ENCODE data around the gene COL1A2. TPM values are rescaled to one million over a fixed set of nuclear protein-coding genes. Genes with fewer than 3 reads are reported as not detected.

Gene COL1A2
- total and polyA plus RNA-seq, 2 of the 13 experiments (the other 11 are each of a cell fraction or from before 2014, with no cell fraction given): not detected

- intact Hi-C loops (cut with micrococcal nuclease; ENCODE audit: unreplicated experiment): no loop called here
- no TSS peak for BruUV-seq (replicated peaks)
- no peak for DNase-seq (ENCODE audit: low spot score)
- 15% methylated on average over 12 of the region's 12 CpGs for WGBS (ENCODE audit: low lambda C conversion rate)
- peaks cover 0 to 13% of the 10 kb centered on the region in 2 experiments; a peak in 3 of 5 replicates for H3K27me3 ChIP-seq (ENCODE audit: control insufficient read depth in 1 of 2, insufficient read depth in 2 of 2, low read length in 2 of 2)
- H3K36me3 ChIP-seq (replicated peaks in 1 of 2; ENCODE audit: control insufficient read depth in 1 of 2, insufficient read depth in 2 of 2, low read length in 2 of 2): no peaks in the 10 kb centered on the region
- in situ Hi-C loops (cut with HindIII; ENCODE audit: extremely low pct_ligation_motif_present, low pct_unique_long_range_greater_than_20kb): loop anchor here (25.0 kb wide), 1 partner anchor 810 kb away; no protein-coding TSS in a partner anchor
- no peaks in the 10 kb centered on the region for H4K20me1 ChIP-seq (ENCODE audit: insufficient read depth, low read length)
- no peak overlapping the region for H3K4me2 ChIP-seq (ENCODE audit: low read depth, low read length)
- no peak for FAIRE-seq
- no peaks in the 10 kb centered on the region for H3K4me1 ChIP-seq (ENCODE audit: insufficient read depth, low read length)
- H3K4me3 ChIP-seq (replicated peaks in 1 of 3; ENCODE audit: insufficient read depth in 1 of 3, low read depth in 2 of 3, low read length in 3 of 3): no peak overlapping the region
- no peaks in the 10 kb centered on the region for H3K9me3 ChIP-seq (ENCODE audit: low read length)
- no peak for ATAC-seq
- no peak overlapping the region for H2AFZ ChIP-seq (ENCODE audit: low read length)
- CTCF ChIA-PET (ENCODE audit: low intra/inter-chr PET ratio, low total read pairs): no interaction called here
- no peak overlapping the region for H3K27ac ChIP-seq (ENCODE audit: extremely low read length, insufficient read depth, low read length)
- no peak overlapping the region for H3K9ac ChIP-seq (ENCODE audit: insufficient read depth, low read depth, low read length)
- H3K79me2 ChIP-seq (ENCODE audit: insufficient read depth, low read length): no peaks in the 10 kb centered on the region
- POLR2A ChIA-PET: no interaction called here
- no peak for TF ChIP-seq ZNF574 (CRISPR knock-in tag; IDR thresholded peaks at IDR 0.05)
- no peak for TF ChIP-seq GMEB1 (CRISPR knock-in tag; IDR thresholded peaks at IDR 0.05; ENCODE audit: borderline replicate concordance)
- no peak for TF ChIP-seq SRY (CRISPR knock-in tag; IDR thresholded peaks at IDR 0.05)
- no peak for TF ChIP-seq ZNF205 (CRISPR knock-in tag; IDR thresholded peaks at IDR 0.05)
- no peak for TF ChIP-seq ZNF7 (CRISPR knock-in tag; IDR thresholded peaks at IDR 0.05)
- no peak for TF ChIP-seq CCAR2 (optimal IDR thresholded peaks at IDR 0.05; ENCODE audit: low read depth, low read length)
- TF ChIP-seq CEBPZ (IDR thresholded peaks at IDR 0.05; ENCODE audit: low read length): no peak
- no peak for TF ChIP-seq SP5 (CRISPR knock-in tag; IDR thresholded peaks at IDR 0.05; ENCODE audit: borderline replicate concordance, low read depth)
- TF ChIP-seq FLYWCH1 (CRISPR knock-in tag; IDR thresholded peaks at IDR 0.05): no peak
- no peak for TF ChIP-seq ZNF10 (CRISPR knock-in tag; IDR thresholded peaks at IDR 0.05; ENCODE audit: borderline replicate concordance, low read depth)
- TF ChIP-seq ZNF589 (CRISPR knock-in tag; conservative IDR thresholded peaks at IDR 0.05): no peak
- no peak for TF ChIP-seq ZFP41 (CRISPR knock-in tag; IDR thresholded peaks at IDR 0.05; ENCODE audit: borderline replicate concordance)
These were observed 32.5 kb downstream of the COL1A2 start for GRCh38 chr7:94426980-94427875.
